Stimulated activated CD8-positive, alpha-beta memory T cell treated with anti-CD3 and anti-CD28 coated beads, Interleukin-15, amount 100 ng/mL, for 24 hours (primary cell): ENCODE results near the gene DSG2.

Source experiments
- DNase-seq: peaks from one replicate; pipeline ENCODE4 v3.0.0-alpha.2; 2020; ENCODE audit warnings: low read depth

Gene DSG2

GRCh38 chr18:31555971-31556747, 58.2 kb downstream of the DSG2 start:
- no peak for DNase-seq

GRCh38 chr18:31557446-31557845, 59.5 kb downstream of the DSG2 start:
- no peak for DNase-seq

GRCh38 chr18:31558567-31558966, 60.6 kb downstream of the DSG2 start:
- DNase-seq: no peak

- no peak for DNase-seq
Measured at GRCh38 chr18:31562726-31563125, 64.7 kb downstream of the DSG2 start.

GRCh38 chr18:31563778-31564177, 65.8 kb downstream of the DSG2 start:
- DNase-seq: no peak

GRCh38 chr18:31565345-31565744, 67.4 kb downstream of the DSG2 start:
- no peak for DNase-seq

GRCh38 chr18:31565782-31566512, 68.0 kb downstream of the DSG2 start:
- no peak for DNase-seq

- DNase-seq: no peak
Measured at GRCh38 chr18:31566576-31567306, 68.8 kb downstream of the DSG2 start.

GRCh38 chr18:31572368-31572767, 74.4 kb downstream of the DSG2 start:
- no peak for DNase-seq

GRCh38 chr18:31573051-31573450, 75.1 kb downstream of the DSG2 start:
- no peak for DNase-seq

GRCh38 chr18:31574359-31574758, 76.4 kb downstream of the DSG2 start:
- no peak for DNase-seq

GRCh38 chr18:31575515-31576257, 77.7 kb downstream of the DSG2 start:
- DNase-seq: no peak

GRCh38 chr18:31576670-31577069, 78.7 kb downstream of the DSG2 start:
- no peak for DNase-seq

- no peak for DNase-seq
Measured at GRCh38 chr18:31577195-31577594, 79.2 kb downstream of the DSG2 start.

GRCh38 chr18:31578126-31578525, 80.1 kb downstream of the DSG2 start:
- DNase-seq: no peak

GRCh38 chr18:31579375-31579774, 81.4 kb downstream of the DSG2 start:
- DNase-seq: no peak

- DNase-seq: no peak
Measured at GRCh38 chr18:31581498-31582197, 83.7 kb downstream of the DSG2 start.

- DNase-seq: no peak
Measured at GRCh38 chr18:31583185-31583854, 85.3 kb downstream of the DSG2 start.

GRCh38 chr18:31585991-31586390, 88.0 kb downstream of the DSG2 start:
- no peak for DNase-seq

GRCh38 chr18:31586616-31587015, 88.6 kb downstream of the DSG2 start:
- no peak for DNase-seq

GRCh38 chr18:31587529-31587928, 89.6 kb downstream of the DSG2 start:
- DNase-seq: no peak
